Activated CD4-positive, alpha-beta T cell treated with anti-CD3 and anti-CD28 coated beads, Interleukin-2, amount 50 U/mL, for 24 hours (primary cell): Measurements from ENCODE around the gene MYL12B.
"Not testable (repeated sequence)": the region's sequence is repeated elsewhere in the genome, so short reads cannot be mapped to it uniquely, and the experiment has no call there.

Experiments used
- DNase-seq, 2 donors: peaks; one replicate each; pipeline ENCODE4 v3.0.0-alpha.2; 2020; ENCODE audit warnings: low read depth in 1 of 2, low spot score in 1 of 2

Gene MYL12B

DNA sequence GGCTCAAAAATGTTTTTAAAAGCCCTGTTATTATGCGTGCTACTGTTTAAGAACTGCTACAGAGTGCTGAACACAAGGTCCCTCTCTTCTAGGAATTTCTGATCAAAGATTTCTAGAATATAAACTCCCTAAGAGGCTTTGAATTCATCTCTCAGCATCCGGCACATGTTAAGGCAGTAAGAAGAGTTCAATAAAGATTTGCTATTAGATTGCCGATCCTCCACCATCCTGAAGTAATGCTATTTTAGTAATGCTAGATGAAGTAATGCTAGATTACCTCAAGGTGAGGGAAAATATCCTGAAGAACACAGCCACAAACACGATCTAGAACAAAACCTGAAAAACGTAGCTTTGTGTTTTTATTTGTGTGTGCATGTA, 949 bp upstream of the MYL12B start:
- no peak for DNase-seq

GRCh38 chr18:3262234-3263131, 550 bp downstream of the MYL12B start:
- peak in 1 of 2 donors; percentile 13 for DNase-seq

DNA sequence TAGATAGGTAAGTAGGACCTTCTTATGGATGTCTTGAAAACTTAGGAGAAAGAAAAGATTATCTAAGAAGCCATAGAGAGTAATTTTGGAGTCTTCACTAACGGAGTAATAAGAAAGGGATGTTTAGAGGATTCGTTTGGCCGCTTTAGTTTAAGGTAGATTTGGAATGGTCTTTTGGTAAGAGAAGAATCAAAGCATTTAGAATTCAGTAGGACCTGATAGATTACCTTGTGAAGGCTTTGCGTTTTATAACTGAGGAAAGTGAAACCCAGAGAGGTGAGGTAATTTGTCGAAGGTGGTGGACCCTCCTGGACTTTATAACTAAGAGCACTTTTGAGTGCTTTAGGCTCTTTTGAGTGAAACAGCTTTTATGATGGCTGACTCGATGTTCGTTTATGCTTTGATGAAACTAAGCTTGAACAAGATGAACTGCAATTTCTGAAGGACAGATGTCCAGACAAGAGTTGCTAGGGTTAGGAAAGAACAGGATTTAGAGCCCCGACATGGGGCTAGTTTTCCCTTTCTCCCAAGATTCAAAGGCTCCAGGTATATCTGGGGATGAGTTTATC, 1.3 kb downstream of the MYL12B start:
- no peak for DNase-seq

- no peak for DNase-seq
Observed at GRCh38 chr18:3264362-3264761, 2.4 kb downstream of the MYL12B start.

- DNase-seq, result no peak
Observed at GRCh38 chr18:3265564-3266033, 3.7 kb downstream of the MYL12B start.

DNA sequence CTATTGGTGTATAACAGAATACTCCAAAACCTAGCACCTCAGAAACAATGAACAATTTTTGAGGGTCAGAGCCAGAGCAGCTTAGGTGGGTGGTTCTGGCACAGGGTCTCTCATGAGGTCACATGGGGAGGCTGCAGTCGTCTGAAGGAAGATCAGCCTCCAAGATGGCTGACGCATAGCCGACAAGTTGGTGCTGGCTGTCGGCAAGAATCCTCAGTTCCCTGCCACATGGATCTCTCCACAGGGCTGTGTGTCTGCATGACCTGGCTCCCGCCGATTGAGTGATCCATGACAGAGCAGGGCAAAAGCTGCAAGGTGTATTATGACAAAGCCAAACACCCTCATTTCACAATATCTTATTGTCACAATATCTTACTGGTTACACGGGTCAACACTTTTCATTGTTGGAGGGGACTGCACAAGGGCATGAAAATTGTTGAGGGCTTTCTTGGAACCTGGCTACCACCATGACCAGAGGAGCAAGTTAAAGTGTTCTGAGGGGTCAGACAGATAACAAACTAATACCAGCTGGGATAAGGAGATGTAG, 4.2 kb downstream of the MYL12B start:
- DNase-seq, result no peak

GRCh38 chr18:3268306-3268705, 6.4 kb downstream of the MYL12B start:
- DNase-seq, result no peak

- no peak for DNase-seq
Observed at GRCh38 chr18:3269241-3269913, 7.4 kb downstream of the MYL12B start.

DNA sequence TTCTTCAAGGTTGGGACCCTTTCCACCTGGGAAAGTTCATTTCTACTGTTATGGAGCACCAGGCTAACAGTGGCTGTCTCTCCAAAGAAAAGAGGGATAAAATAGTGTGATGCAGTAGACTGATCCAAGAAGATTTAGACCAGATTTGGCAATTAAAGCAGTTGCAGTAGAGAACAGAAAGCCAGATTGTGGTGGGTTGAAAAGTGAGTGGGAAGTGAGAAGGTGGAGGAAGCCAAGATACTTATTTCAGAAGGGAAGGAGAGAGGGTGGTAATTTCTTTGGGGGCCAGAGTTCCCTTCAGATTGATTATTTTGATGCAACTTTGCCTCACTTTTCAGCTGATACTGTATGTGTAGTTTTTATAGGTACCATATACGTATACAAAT, 8.0 kb downstream of the MYL12B start:
- no peak for DNase-seq

GRCh38 chr18:3273042-3273441, 11.1 kb downstream of the MYL12B start:
- no peak for DNase-seq

GRCh38 chr18:3277643-3278213, 15.8 kb downstream of the MYL12B start:
- not testable (repeated sequence) for DNase-seq

DNA sequence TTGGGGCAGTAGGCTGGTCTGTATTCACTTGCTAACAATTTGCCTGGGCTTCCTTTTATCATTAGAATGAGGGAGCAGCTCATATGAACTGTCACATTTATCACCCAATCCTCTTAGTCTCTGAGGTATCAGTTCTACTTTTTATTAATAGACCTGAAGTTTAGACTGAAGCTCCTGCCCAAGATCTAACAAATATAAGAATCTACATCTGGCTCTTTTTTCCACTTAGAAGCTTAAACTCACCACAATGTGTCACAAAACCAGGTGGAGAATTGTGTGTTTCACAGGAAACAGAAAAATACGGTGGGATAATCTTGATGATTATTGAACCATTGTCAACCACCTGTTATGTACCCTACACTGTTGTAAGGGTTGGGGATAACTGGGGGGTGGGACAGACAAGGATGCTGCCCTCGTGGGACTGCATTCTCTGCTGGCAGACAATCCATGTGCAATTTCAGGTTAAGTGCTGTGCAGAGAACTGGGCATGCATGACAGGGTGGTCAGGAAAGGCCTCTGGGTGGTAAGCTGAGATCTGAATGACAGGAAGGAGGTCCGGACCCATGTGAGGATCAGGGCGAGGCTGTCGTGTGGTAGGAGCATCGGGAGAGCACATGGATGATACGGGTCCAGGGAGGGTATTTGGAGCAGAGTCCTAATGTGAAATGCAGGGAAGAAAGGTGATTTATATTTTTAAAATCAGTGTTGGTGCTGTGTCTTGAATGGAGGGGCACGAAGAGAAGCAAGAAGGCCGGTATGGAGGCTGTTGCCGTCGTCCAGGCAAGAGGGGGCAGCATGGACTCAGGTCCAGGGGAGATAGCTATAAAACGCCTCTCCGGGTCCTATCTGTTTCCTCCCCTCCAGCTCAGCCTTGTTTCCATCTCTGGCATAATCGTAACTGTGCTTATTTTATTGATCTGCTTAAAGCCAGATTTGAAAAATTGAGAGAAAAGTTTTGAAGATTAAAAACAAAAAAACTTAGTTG, 17.6 kb downstream of the MYL12B start:
- no peak for DNase-seq

DNA sequence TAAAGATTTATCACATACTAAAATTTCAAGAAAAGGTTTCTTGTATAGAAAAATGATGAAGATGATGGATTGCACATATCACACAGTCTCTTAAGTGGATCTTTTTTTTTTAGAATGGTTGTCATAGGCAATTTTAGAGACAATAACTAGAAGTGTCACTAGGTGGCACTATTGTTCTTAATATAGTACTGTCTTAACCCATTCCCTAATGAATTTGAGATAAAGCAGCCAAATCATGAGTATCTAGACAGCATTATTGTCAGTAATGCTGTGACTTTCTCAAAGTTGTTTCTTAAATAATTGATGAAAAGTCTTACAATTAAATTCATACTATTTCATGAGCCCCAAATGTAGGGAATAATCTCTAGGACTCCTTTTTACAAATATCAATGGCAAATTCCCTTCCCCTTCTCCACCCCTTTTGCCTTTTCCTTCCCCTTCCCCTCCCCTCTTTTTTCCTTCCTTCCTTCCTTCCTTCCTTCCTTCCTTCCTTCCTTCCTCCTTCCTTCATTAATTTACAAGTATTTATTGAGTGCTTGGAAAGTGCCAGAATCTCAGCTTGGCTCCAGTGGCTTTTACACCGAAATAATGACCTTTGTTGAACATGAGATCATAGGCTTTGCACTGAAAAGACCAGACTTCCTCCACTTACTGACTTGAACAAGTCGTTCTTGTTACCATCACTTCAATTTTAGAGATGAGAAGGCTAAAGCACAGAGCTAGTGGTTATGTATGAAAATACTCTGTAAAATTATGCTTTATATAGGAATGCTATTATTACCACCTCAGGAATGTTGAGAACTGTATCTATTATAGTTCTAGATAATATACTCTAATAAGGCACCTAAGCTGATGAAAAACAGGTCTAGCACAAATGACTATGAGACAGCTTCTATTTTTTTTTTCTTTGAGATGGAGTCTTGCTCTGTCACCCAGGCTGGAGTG, 19.8 kb downstream of the MYL12B start:
- DNase-seq, result peak in 1 of 2 donors; percentile 46

DNA sequence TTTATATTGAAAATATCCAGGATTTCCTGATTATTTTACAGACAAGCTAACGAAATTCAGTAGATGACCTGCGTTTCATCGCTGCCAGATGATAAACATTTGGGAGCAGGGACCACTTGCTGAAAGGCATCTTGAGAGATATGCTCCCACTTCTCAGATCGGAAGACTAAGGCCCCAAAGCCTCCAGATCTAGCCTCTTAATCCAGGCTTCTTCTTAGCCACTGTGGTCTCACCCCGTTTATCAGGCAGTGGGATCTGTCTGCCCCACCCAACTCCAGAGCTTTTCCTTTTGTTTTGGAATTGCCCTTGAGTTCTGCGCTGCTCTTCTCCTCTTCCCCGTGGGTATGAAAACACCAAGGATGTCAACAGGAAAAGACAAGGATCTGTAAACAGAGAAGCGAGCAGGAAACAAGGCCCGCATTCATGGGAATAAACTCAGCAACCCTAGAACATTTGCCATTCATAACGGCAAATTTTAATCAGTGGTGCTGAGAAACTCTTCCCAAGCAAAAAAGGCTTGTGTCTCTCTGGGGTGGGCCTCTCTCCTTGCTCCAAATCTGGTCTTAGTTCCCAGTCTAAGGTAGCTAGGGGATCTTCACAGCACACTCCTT, 21.4 kb downstream of the MYL12B start:
- no peak for DNase-seq

DNA sequence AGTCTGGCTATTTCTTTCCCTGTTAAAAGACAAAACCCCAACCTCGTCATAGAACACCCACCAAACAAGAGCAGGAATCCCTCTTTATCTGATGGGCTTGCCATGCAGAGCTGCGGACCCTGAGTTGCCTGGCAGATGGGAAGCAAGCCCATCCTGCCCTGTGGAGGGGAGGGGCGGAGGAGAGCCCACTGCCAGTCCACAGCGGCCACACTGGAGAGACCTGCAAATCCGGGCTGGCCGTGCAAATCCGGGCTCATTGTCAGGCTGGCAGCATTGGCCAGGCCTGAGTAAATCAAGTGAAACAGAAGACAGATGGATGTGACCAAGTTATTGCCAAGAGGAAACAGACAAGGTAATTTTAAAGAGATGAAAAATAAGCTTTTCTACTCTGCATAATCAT, 22.0 kb downstream of the MYL12B start:
- DNase-seq, result no peak

DNA sequence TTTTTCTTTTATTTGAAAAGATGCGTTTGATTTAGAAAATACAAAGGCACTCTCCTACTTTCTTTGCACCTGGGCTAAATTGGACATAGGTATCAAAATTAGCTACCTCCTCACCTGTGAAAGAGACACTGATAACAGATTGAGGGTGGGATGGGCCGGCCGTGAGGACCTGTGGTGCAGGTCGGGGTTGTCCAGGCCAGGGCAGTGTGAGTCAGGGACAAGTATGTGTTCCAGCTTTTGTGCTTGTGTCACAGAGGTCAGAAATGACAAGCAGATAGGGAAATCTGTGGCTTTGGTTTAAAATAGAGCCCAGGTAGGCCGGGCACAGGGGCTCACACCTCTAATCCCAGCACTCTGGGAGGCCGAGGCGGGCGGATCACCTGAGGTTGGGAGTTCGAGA, 22.6 kb downstream of the MYL12B start:
- DNase-seq, result no peak

GRCh38 chr18:3286159-3286558, 24.2 kb downstream of the MYL12B start:
- no peak for DNase-seq

DNA sequence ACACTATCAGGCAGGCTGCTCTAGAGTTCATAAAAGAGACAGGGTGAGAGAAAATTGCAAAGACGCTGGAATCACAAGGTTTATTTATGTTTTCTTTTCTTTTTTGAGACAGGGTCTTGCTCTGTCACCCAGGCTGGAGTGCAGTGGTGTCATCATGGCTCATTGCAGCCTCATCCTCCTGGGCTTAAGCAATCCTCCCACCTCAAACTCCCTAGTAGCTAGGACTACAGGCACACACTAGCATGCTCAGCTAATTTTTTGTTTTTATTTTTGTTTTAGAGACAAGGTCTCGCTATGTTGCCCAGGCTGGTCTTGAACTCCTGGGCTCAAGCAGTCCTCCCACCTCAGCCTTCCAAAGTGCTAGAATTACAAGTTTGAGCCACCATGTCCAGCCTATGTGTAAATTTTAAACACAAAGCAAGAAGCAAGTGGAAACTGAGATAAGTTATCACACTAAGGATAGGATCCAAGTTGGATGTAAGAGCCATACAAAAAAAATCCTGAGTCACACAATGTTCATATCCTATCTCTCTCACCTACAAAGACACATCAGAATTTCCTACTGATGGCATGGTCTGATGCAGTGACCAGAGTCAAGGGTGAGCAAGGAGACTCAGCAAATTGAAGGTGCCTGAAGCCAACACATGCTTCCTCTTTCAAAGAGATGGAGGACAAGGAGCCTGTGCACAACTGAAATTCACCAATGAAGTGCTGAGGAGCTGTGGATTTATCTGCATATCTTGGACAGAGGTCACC, 31.4 kb downstream of the MYL12B start:
- no peak for DNase-seq
